NCI-H82 (cell line): ENCODE results near the gene CLEC4M.
"Not testable (repeated sequence)": the region's sequence is repeated elsewhere in the genome, so short reads cannot be mapped to it uniquely, and the experiment has no call there.

ENCODE experiments used
- DNase-seq: peaks from one replicate; lab custom pipeline; 2025; lab: John Stamatoyannopoulos, UW

Gene CLEC4M

DNA sequence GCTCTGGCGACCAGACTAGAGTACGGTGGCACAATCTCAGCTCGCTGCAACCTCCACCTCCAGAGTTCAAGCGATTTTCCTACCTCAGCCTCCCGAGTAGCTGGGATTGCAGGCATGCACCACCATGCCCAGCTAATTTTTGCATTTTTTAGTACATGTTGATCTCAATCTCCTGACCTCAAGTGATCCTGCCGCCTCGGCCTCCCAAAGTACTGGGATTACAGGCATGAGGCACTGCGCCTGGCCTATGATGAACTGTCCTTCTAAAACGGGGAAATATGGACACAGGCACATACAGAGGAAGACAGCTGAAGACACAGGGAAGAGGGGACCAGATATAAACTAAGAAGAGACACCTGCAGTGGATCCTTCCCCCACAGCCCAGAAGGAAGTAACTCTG lies 12.7 kb downstream of the CLEC4M start:
- no peak for DNase-seq

GRCh38 chr19:7778081-7778480 lies 15.0 kb downstream of the CLEC4M start:
- no peak for DNase-seq

DNA sequence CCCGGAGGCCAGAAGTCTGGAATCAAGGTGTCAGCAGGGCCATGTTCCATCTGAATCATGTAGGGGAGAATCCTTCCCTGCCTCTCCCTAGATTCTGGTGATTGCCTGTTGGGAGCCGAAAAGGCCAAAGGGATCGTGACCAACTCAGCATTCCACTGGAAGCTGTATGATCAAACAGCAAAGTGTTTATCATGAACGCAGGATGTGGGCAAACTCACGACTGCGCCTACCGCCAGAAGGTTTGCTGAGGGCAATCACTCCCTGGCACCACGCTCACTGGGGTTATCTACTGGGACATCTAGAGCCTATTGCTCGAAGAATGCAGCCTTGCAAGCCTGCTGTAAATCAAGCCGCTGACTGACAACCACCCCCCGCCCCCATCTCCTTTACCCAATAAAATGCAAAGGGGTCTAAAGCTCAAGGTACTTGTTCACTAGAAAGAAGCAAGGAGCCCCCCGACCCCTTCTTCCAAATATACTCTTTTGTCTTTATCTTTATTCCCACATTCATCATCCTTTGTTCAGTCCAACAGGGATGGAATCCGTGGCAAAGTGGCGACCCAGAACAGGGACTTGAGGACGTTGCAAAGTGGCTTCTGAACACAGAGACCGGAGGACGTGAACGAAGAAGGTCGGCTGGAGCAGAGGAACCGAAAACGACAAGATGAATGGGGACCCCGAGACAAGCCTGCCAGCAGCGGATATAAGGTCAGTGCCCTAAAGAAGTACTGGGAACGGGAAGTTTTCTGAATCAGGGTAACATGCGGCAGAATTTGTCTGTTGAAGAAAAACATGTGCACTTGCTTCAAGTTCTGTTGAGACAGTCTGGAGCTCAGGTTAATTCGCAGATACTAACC lies 16.8 kb downstream of the CLEC4M start:
- no peak for DNase-seq

DNA sequence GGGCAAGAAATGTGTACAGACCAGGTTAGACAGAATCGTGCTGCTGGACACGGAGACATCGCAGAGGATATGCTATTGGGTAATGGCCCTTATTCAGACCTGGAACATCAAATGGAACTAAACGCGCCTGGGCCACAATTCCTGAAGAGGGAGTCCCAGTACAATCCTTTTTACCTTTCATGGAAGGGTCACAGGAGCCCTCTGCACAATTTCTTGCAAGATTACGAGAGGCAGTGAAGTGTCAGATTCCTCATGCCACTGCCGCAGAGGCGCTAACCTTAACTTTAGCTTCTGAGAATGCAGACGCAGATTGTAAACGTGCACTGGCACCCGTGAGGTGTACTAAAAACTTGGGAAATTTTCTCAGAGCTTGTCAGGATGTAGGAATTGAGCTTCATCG lies 18.1 kb downstream of the CLEC4M start:
- DNase-seq: no peak

- no peak for DNase-seq
These were observed 21.0 kb downstream of the CLEC4M start for GRCh38 chr19:7783991-7784423.

DNA sequence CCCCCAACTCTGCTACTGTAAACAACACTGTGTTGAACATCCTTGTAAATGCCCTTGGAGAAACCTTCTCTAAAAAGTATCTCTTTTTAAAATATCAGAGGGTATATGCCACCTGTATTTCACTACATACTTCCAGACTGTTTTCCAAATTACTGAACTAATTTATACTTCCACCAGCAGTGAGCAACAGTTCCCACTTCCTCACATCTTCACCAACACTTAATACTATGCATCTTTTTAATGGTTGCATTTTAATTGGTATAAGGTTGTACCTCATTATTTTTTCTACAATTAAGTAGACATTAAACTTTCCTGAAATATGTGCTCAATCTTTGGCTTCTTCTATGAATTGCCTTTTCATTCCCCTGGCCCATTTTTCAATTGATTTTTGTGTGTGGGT lies 21.8 kb downstream of the CLEC4M start:
- DNase-seq: no peak

DNA sequence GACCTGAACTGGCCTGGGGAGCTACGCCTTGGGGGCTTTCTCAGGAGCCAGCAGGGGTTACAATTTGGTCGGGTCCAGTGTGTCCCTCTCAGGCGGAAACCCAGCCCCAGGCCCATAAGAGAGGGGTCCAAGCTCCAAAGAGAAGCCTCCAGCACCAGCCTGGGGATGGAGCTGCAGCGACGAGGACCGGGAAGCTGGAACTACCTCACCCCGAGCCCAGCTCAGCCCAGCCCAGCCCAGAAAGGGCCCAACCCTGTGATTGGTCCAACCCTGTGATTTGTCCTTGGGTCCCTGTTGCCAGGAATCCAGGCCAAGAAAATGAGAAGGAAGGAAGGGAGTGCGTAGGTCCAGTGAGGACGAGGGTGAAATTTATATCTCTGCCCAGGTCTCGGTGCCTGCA lies 24.1 kb downstream of the CLEC4M start:
- DNase-seq: no peak

- DNase-seq: no peak
These were observed 24.6 kb downstream of the CLEC4M start for GRCh38 chr19:7787602-7788177.

DNA sequence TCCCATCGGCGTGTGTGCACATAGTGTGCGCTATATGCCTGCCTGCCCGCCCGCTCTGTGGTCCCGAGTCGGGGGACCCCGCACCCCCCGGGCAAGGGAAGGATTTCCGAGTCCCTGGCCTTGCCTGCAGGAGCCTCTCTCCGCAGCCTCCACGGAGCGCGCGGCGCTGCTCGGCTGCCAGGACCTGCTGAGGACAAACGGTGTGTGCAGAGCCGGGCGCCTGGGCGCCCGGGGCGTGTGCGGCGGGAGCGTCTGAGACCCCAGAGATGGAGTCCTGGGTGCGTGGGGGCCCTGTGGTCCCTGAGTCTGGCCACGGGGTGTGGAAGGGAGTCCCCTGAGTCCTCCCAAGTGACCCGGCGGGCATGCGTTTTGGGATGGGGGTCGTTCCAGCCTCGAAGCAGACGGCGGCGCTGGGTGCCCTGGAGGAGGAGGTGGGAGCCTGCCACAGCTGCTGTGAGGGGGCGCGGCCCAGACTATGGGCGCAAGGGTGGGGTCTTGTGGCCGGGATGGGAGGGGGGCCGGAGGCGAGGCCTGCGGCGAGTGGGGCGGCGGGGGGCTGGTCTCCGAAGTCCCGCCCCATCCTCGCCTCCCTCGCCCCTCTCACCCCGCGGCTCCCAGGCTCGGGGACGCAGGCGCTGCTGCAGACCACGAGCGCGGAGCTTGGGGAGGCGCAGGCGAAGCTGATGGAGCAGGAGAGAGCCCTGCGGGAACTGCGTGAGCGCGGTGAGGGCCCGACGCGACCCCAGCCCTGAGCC lies 25.3 kb downstream of the CLEC4M start:
- no peak for DNase-seq

GRCh38 chr19:7788933-7789323 lies 25.9 kb downstream of the CLEC4M start:
- no peak for DNase-seq

GRCh38 chr19:7789447-7789846 lies 26.4 kb downstream of the CLEC4M start:
- no peak for DNase-seq

DNA sequence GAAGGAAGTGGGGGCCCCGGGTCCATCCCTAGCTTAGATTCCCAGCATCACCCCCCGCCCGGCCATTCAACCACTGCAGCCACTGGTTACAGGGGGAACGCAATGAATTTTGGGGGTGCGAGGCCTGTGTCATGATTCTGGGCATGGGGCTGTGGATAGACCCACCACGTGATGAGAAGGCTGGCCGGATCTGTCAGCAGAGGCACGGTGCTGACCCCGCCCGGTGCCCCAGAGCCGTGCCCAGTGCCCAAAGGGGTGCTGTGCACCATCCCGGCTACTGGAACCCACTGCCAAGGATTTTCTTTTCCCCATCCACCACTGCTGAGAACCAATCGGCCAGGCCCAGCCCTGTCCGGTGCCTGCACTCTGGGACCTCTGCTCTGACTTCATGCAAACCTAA lies 27.4 kb downstream of the CLEC4M start:
- DNase-seq: no peak

DNA sequence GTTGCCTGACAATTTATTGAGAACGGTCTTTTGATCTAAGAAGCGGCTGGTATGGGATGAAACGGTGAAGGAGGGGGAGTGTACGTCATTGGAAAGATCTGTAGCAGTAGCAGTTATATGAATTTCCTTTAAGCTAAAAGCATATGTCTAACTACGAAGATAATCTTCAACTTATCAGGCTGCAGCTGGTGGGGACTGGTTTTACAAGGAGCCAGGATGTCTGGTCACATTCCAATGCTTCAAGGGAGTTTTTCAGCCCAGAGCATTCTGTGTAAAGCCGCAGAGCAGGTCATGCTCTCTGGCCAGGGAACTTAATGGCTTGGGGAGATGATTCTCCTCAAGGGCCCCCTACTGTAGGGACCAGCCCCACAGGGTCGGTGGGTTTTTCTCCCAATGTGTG lies 29.2 kb downstream of the CLEC4M start:
- DNase-seq: peak; percentile 24

GRCh38 chr19:7792701-7793100 lies 29.7 kb downstream of the CLEC4M start:
- DNase-seq: not testable (repeated sequence)

DNA sequence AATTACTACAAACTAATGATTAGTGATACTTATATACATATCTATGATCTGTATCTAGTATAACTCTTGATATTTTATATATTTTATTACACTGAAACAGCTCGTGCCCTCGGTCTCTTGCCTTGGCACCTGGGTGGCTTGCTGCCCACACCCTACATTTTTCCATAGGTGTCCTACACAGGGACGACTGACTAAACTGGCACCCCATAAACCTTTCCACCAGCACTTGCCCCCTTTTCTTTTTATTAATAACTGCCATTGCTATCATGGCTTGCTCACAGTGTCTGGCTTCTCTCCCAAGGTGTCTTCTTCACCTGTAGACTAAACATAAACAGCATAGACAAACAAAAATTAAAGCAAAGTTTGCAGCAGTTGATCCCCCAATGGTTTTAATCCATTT lies 30.4 kb downstream of the CLEC4M start:
- DNase-seq: no peak

DNA sequence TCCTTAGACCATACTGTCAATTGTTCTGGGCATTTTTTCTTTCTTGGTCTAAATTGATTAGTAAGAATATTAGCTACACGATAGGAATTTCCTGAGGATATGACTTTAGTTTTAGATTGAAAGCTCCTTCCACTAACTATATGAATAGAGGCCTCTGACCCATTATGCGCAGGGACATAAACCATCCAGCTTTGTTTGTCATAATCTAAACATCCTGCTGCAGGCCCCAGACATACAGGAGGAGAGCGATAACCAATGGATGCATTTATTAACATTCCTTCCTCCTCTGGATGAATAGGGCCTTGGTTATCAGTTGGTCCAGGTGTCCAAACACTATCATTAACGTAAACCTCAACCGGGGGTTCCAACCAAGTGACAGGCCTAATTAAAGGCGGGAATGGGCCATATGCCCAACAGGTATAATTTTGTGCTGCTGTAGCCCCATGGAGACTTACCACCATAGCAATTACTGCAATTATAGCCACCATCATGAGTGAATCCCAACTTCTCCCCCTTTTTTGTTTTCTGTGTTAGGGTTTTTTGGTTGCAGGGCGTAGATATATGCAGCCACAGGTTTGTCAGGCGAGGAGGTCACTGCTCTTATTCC lies 32.6 kb downstream of the CLEC4M start:
- DNase-seq: no peak

- DNase-seq: peak; percentile 92
These were observed 36.8 kb downstream of the CLEC4M start for GRCh38 chr19:7799640-7800355.

GRCh38 chr19:7801020-7801570 lies 38.1 kb downstream of the CLEC4M start:
- no peak for DNase-seq

GRCh38 chr19:7806234-7806633 lies 43.2 kb downstream of the CLEC4M start:
- no peak for DNase-seq

- no peak for DNase-seq
These were observed 43.8 kb downstream of the CLEC4M start for GRCh38 chr19:7806876-7807275.

- peak; percentile 78 for DNase-seq
These were observed 45.1 kb downstream of the CLEC4M start for GRCh38 chr19:7808108-7808507.

- no peak for DNase-seq
These were observed 48.9 kb downstream of the CLEC4M start for GRCh38 chr19:7811989-7812388.
